ENCODE data around the gene CA12. TPM values are rescaled to one million over a fixed set of nuclear protein-coding genes. Genes with fewer than 3 reads are reported as not detected.

The CA12 gene
- polyA plus RNA-seq, 3 donors, result not detected

DNA sequence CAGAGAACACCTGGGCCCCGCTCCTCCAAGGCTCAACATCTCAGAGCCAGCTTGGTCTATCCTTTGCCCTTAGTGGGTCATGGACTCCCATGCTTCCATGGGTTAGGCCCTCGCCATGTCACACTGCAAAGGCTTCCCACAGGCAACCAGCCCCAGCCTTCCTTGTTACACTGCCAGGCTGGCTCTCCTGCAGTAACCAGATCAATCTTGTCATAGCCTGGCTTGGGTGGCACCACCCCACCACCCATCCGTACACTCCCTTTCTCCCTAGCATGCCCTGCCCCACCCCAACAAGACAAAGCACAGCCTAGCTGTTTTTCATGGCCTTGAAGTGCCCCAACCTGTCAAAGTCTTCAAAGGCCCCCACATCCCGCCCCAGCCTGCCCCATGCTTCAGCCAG lies 30.5 kb downstream of the CA12 start:
- Mint-ChIP-seq H3K36me3 (no peaks in the 10 kb centered on the region), H3K4me3 (no peak overlapping the region), H3K27ac (no peak overlapping the region), H3K4me1 (peaks cover 8% of the 10 kb centered on the region), H3K9me3 (no peaks in the 10 kb centered on the region), H3K27me3 (ENCODE audit: low read depth in 3 of 3) (peaks cover 0 to under 1% (median 0%) of the 10 kb centered on the region in 3 donors)
- Histone ChIP-seq H3K27me3 (ENCODE audit: control insufficient read depth in 2 of 2, insufficient read depth in 2 of 2, low read length in 2 of 2) (no peaks in the 10 kb centered on the region), H3K27ac (ENCODE audit: low read depth in 1 of 2, low read length in 2 of 2) (no peak overlapping the region), H3K79me2 (ENCODE audit: insufficient read depth, low read length) (no peaks in the 10 kb centered on the region), H3K9ac (ENCODE audit: insufficient read depth, low read length, poor library complexity, severe bottlenecking) (no peak overlapping the region), H2AFZ (ENCODE audit: insufficient read depth, low read depth, low read length, poor library complexity, severe bottlenecking) (no peak overlapping the region), H3K4me1 (ENCODE audit: control insufficient read depth in 1 of 2, insufficient read depth in 2 of 2, low read length in 2 of 2) (peaks cover 8 to 9% of the 10 kb centered on the region in 2 donors), H3K4me3 (replicated peaks in 1 of 3; ENCODE audit: low read depth in 2 of 3, low read length in 3 of 3) (no peak overlapping the region), H3K36me3 (replicated peaks in 1 of 2; ENCODE audit: control insufficient read depth in 1 of 2, insufficient read depth in 2 of 2, low read length in 2 of 2) (no peaks in the 10 kb centered on the region), H3K4me2 (replicated peaks; ENCODE audit: extremely low read depth, low read length, poor library complexity, severe bottlenecking) (no peak overlapping the region), H3K9me3 (replicated peaks in 1 of 2; ENCODE audit: control insufficient read depth in 1 of 2, insufficient read depth in 1 of 2, low read length in 2 of 2) (no peaks in the 10 kb centered on the region), H4K20me1 (ENCODE audit: insufficient read depth, low read length) (no peaks in the 10 kb centered on the region)
- 92% methylated on average over 4 of the region's 4 CpGs for WGBS (ENCODE audit: insufficient coverage)
- DNase-seq, result no peak
- intact Hi-C loops (cut with micrococcal nuclease), result no loop called here
- TF ChIP-seq, protein P1, sequence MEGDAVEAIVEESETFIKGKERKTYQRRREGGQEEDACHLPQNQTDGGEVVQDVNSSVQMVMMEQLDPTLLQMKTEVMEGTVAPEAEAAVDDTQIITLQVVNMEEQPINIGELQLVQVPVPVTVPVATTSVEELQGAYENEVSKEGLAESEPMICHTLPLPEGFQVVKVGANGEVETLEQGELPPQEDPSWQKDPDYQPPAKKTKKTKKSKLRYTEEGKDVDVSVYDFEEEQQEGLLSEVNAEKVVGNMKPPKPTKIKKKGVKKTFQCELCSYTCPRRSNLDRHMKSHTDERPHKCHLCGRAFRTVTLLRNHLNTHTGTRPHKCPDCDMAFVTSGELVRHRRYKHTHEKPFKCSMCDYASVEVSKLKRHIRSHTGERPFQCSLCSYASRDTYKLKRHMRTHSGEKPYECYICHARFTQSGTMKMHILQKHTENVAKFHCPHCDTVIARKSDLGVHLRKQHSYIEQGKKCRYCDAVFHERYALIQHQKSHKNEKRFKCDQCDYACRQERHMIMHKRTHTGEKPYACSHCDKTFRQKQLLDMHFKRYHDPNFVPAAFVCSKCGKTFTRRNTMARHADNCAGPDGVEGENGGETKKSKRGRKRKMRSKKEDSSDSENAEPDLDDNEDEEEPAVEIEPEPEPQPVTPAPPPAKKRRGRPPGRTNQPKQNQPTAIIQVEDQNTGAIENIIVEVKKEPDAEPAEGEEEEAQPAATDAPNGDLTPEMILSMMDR (IDR thresholded peaks at IDR 0.05), result no peak

DNA sequence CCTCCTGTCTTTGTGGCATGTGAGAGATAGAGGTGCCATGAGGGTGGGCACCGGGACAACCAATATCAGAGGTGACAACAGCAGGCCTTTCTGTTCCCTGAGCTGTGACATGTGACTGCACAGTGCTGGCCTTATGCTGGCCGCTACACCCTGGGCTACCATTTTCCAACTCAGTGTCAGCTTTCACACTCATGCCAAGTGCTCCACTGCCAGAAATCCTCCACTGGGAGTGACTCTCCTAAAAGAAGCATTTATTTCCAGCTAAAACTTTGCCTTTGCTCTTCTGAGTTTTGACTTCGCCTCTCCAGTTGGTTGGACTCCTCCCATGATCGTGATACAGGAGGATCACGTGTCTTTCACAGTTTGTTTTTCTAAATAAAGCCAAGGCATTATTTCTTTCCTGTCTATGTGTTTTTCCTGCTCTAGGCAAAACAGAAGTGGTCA lies 31.4 kb downstream of the CA12 start:
- no peaks in the 10 kb centered on the region for H3K9me3 Mint-ChIP-seq
- no peak overlapping the region for H3K4me3 ChIP-seq (replicated peaks in 1 of 3; ENCODE audit: low read depth in 2 of 3, low read length in 3 of 3)
- no peaks in the 10 kb centered on the region for H3K36me3 ChIP-seq (replicated peaks in 1 of 2; ENCODE audit: control insufficient read depth in 1 of 2, insufficient read depth in 2 of 2, low read length in 2 of 2)
- no peaks in the 10 kb centered on the region for H3K36me3 Mint-ChIP-seq
- no peaks in the 10 kb centered on the region for H3K9me3 ChIP-seq (replicated peaks in 1 of 2; ENCODE audit: control insufficient read depth in 1 of 2, insufficient read depth in 1 of 2, low read length in 2 of 2)
- peaks cover 0 to 2% (median 0%) of the 10 kb centered on the region in 3 donors for H3K27me3 Mint-ChIP-seq (ENCODE audit: low read depth in 3 of 3)
- TF ChIP-seq, protein P1 (IDR thresholded peaks at IDR 0.05), result no peak
- no peaks in the 10 kb centered on the region for H3K79me2 ChIP-seq (ENCODE audit: insufficient read depth, low read length)
- peaks cover 8 to 9% of the 10 kb centered on the region in 2 donors for H3K4me1 ChIP-seq (ENCODE audit: control insufficient read depth in 1 of 2, insufficient read depth in 2 of 2, low read length in 2 of 2)
- DNase-seq, result no peak
- no peak overlapping the region for H2AFZ ChIP-seq (ENCODE audit: insufficient read depth, low read depth, low read length, poor library complexity, severe bottlenecking)
- no peak overlapping the region for H3K9ac ChIP-seq (ENCODE audit: insufficient read depth, low read length, poor library complexity, severe bottlenecking)
- WGBS (ENCODE audit: insufficient coverage), result 85% methylated on average over 5 of the region's 5 CpGs
- no peaks in the 10 kb centered on the region for H4K20me1 ChIP-seq (ENCODE audit: insufficient read depth, low read length)
- H3K4me3 Mint-ChIP-seq, result no peak overlapping the region
- H3K4me1 Mint-ChIP-seq, result peaks cover 8% of the 10 kb centered on the region
- no peak overlapping the region for H3K27ac Mint-ChIP-seq
- intact Hi-C loops (cut with micrococcal nuclease), result no loop called here
- H3K27ac ChIP-seq (ENCODE audit: low read depth in 1 of 2, low read length in 2 of 2), result no peak overlapping the region
- no peak overlapping the region for H3K4me2 ChIP-seq (replicated peaks; ENCODE audit: extremely low read depth, low read length, poor library complexity, severe bottlenecking)
- H3K27me3 ChIP-seq (ENCODE audit: control insufficient read depth in 2 of 2, insufficient read depth in 2 of 2, low read length in 2 of 2), result no peaks in the 10 kb centered on the region

Data from CD14-positive monocyte (primary cell).